Right lobe of liver (tissue), 4 donors: ENCODE results near the gene KREMEN1.

Source experiments
- CTCF ChIP-seq, 4 donors: fragments of 200-600 bp in 3 of 4; fragments of 450-650 bp in 1 of 4; IDR thresholded peaks; one replicate each; pipeline versions ENCODE4 v1.5.1 to v1.8.0; 2016 to 2022; ENCODE audit warnings: antibody characterized with exemption in 4 of 4, mild to moderate bottlenecking in 2 of 4
- POLR2A ChIP-seq: fragments of 450-650 bp; IDR thresholded peaks from one replicate; pipeline ENCODE4 v1.6.1; 2017; ENCODE audit warnings: antibody characterized with exemption, mild to moderate bottlenecking
- donor health status: DM: no; HTN: no; CAD: no.
- donor health status: DM: no; HTN: no; CAD: no.
- donor health status: DM: no; HTN: yes; CAD: no.

- TF ChIP-seq CTCF (IDR thresholded peaks at IDR 0.05) = no peak
- TF ChIP-seq POLR2A = no peak
Measured at GRCh38 chr22:29207562-29208501, 135.0 kb downstream of the KREMEN1 start.
